Measurements from ENCODE around the gene EIF5B. TPM values are rescaled to one million over a fixed set of nuclear protein-coding genes. Genes with fewer than 3 reads are reported as not detected.
A peak's percentile ranks its signal among the peaks of the same experiment; 100 is the strongest.

The EIF5B gene
- total and polyA plus RNA-seq, 4 donors, result 21.5 to 57.1 (median 38.6) TPM

GRCh38 chr2:99388892-99389291 lies 51.7 kb downstream of the EIF5B start:
- H3K36me3 ChIP-seq (ENCODE audit: control insufficient read depth, insufficient read depth, low read length), result peaks cover 12% of the 10 kb centered on the region

DNA sequence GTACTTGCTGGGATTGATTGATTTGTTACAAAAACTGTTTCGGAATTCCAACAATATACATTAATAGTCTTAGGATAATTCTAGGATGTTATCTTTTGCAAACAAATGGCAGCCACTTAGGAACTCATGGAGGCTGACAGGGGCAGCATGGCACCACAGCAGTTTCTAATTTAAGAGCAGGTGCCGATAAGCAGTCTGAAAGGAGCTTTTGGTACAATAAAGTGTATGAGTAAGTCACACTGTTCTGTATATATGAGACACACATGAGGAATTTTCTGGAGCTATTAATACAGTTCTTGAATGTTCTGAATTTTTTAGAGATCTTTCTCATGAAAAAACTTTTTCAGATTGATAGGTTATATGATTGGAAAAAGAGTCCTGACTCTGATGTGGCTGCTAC lies 52.2 kb downstream of the EIF5B start:
- Histone ChIP-seq H3K4me3 (ENCODE audit: low read depth, low read length) (no peak overlapping the region), H3K27ac (ENCODE audit: low read depth, low read length) (no peak overlapping the region), H3K9me3 (ENCODE audit: control insufficient read depth, insufficient read depth, low read length) (no peaks in the 10 kb centered on the region), H3K27me3 (ENCODE audit: control insufficient read depth, insufficient read depth, low read length) (no peaks in the 10 kb centered on the region), H3K4me1 (ENCODE audit: control insufficient read depth, insufficient read depth, low read length) (no peaks in the 10 kb centered on the region), H3K36me3 (ENCODE audit: control insufficient read depth, insufficient read depth, low read length) (peaks cover 9% of the 10 kb centered on the region)
- no CpG with 5 or more reads among the region's 2 CpGs for WGBS (ENCODE audit: insufficient coverage)
- no peak for DNase-seq (ENCODE audit: low read depth in 4 of 6, low spot score in 6 of 6)

More at GRCh38 chr2:99388892-99389291, 51.7 kb downstream of the EIF5B start:
- no CpG with 5 or more reads among the region's 2 CpGs for WGBS (ENCODE audit: insufficient coverage)
- Histone ChIP-seq H3K27me3 (ENCODE audit: control insufficient read depth, insufficient read depth, low read length) (no peaks in the 10 kb centered on the region), H3K4me1 (ENCODE audit: control insufficient read depth, insufficient read depth, low read length) (no peaks in the 10 kb centered on the region), H3K27ac (ENCODE audit: low read depth, low read length) (no peak overlapping the region), H3K9me3 (ENCODE audit: control insufficient read depth, insufficient read depth, low read length) (no peaks in the 10 kb centered on the region), H3K4me3 (ENCODE audit: low read depth, low read length) (no peak overlapping the region)
- DNase-seq (ENCODE audit: low read depth in 4 of 6, low spot score in 6 of 6), result no peak

GRCh38 chr2:99389946-99390345 lies 52.8 kb downstream of the EIF5B start:
- Histone ChIP-seq H3K27ac (ENCODE audit: low read depth, low read length) (no peak overlapping the region), H3K27me3 (ENCODE audit: control insufficient read depth, insufficient read depth, low read length) (no peaks in the 10 kb centered on the region), H3K36me3 (ENCODE audit: control insufficient read depth, insufficient read depth, low read length) (peaks cover 11% of the 10 kb centered on the region), H3K4me3 (ENCODE audit: low read depth, low read length) (no peak overlapping the region), H3K9me3 (ENCODE audit: control insufficient read depth, insufficient read depth, low read length) (no peaks in the 10 kb centered on the region), H3K4me1 (ENCODE audit: control insufficient read depth, insufficient read depth, low read length) (no peaks in the 10 kb centered on the region)
- DNase-seq (ENCODE audit: low read depth in 4 of 6, low spot score in 6 of 6), result no peak
- no CpG with 5 or more reads among the region's 3 CpGs for WGBS (ENCODE audit: insufficient coverage)

DNA sequence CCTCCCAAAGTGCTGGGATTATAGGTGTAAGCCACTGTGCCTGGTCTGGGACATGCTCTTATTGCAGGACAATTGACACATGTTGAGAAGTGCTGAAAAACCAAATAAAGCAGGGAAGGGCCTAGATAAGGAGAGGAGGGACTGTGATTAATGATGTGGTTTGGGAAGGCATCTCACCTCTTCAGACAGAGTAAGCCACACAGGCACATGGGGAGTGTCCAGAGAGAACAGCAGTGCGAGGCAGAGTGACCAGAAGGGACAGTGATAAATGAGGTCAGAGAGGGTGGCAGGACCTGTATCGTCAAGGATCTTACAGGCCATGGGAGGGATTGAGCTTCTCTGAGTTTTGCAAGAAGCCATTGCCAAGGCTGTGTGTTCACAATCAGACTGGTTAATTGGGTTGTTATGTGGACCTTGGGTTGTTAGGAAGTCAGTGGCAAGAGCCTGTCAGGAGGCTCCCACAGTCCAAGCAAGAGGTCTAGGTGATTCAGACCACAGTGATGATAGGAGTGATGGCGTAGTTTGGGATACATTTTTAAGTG lies 58.5 kb downstream of the EIF5B start:
- H3K36me3 ChIP-seq (ENCODE audit: control insufficient read depth, insufficient read depth, low read length), result peaks cover 29% of the 10 kb centered on the region
- H3K27ac ChIP-seq (ENCODE audit: low read depth, low read length), result no peak overlapping the region
- 76% methylated on average over 2 of the region's 3 CpGs for WGBS (ENCODE audit: insufficient coverage)

GRCh38 chr2:99397266-99397920 lies 60.2 kb downstream of the EIF5B start:
- DNase-seq (ENCODE audit: low read depth in 4 of 6, low spot score in 6 of 6), result peak in 1 of 6 donors; percentile 8
- no peak overlapping the region for H3K4me3 ChIP-seq (ENCODE audit: low read depth, low read length)
- H3K27me3 ChIP-seq (ENCODE audit: control insufficient read depth, insufficient read depth, low read length), result no peaks in the 10 kb centered on the region
- peaks cover 37% of the 10 kb centered on the region for H3K36me3 ChIP-seq (ENCODE audit: control insufficient read depth, insufficient read depth, low read length)
- WGBS (ENCODE audit: insufficient coverage), result 25% methylated on average over 1 of the region's 3 CpGs
- no peak overlapping the region for H3K27ac ChIP-seq (ENCODE audit: low read depth, low read length)
- no peaks in the 10 kb centered on the region for H3K9me3 ChIP-seq (ENCODE audit: control insufficient read depth, insufficient read depth, low read length)
- H3K4me1 ChIP-seq (ENCODE audit: control insufficient read depth, insufficient read depth, low read length), result no peaks in the 10 kb centered on the region

More for the DNA sequence above, 58.5 kb downstream of the EIF5B start:
- no peak for DNase-seq (ENCODE audit: low read depth in 4 of 6, low spot score in 6 of 6)
- Histone ChIP-seq H3K4me3 (ENCODE audit: low read depth, low read length) (no peak overlapping the region), H3K4me1 (ENCODE audit: control insufficient read depth, insufficient read depth, low read length) (no peaks in the 10 kb centered on the region), H3K27me3 (ENCODE audit: control insufficient read depth, insufficient read depth, low read length) (no peaks in the 10 kb centered on the region), H3K9me3 (ENCODE audit: control insufficient read depth, insufficient read depth, low read length) (no peaks in the 10 kb centered on the region)

- DNase-seq (ENCODE audit: low read depth in 4 of 6, low spot score in 6 of 6), result no peak
- H3K4me1 ChIP-seq (ENCODE audit: control insufficient read depth, insufficient read depth, low read length), result no peaks in the 10 kb centered on the region
- 80% methylated on average over 1 of the region's 5 CpGs for WGBS (ENCODE audit: insufficient coverage)
- no peaks in the 10 kb centered on the region for H3K9me3 ChIP-seq (ENCODE audit: control insufficient read depth, insufficient read depth, low read length)
- H3K36me3 ChIP-seq (ENCODE audit: control insufficient read depth, insufficient read depth, low read length), result peaks cover 41% of the 10 kb centered on the region
- H3K27me3 ChIP-seq (ENCODE audit: control insufficient read depth, insufficient read depth, low read length), result no peaks in the 10 kb centered on the region
- no peak overlapping the region for H3K27ac ChIP-seq (ENCODE audit: low read depth, low read length)
- H3K4me3 ChIP-seq (ENCODE audit: low read depth, low read length), result no peak overlapping the region
Measured at GRCh38 chr2:99398303-99398702, 61.1 kb downstream of the EIF5B start.

DNA sequence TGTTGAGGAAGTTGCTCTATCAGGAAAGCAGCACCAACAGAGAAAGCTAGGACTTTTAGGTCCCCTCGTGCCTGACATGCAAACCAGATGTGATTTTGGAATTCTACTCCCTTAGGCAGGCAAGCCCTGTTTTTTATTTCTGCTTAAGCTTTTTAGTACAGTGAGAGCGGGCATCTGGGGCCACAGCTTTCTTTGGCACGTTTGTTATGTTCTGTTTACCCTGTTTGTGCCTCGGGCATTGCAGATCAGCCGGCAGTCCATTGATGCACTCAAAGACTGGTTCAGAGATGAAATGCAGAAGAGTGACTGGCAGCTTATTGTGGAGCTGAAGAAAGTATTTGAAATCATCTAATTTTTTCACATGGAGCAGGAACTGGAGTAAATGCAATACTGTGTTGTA lies 61.9 kb downstream of the EIF5B start:
- Histone ChIP-seq H3K4me3 (ENCODE audit: low read depth, low read length) (no peak overlapping the region), H3K27ac (ENCODE audit: low read depth, low read length) (no peak overlapping the region), H3K4me1 (ENCODE audit: control insufficient read depth, insufficient read depth, low read length) (no peaks in the 10 kb centered on the region), H3K36me3 (ENCODE audit: control insufficient read depth, insufficient read depth, low read length) (peaks cover 46% of the 10 kb centered on the region), H3K9me3 (ENCODE audit: control insufficient read depth, insufficient read depth, low read length) (no peaks in the 10 kb centered on the region), H3K27me3 (ENCODE audit: control insufficient read depth, insufficient read depth, low read length) (no peaks in the 10 kb centered on the region)
- DNase-seq (ENCODE audit: low read depth in 4 of 6, low spot score in 6 of 6), result no peak
- WGBS (ENCODE audit: insufficient coverage), result 71% methylated on average over 5 of the region's 5 CpGs

DNA sequence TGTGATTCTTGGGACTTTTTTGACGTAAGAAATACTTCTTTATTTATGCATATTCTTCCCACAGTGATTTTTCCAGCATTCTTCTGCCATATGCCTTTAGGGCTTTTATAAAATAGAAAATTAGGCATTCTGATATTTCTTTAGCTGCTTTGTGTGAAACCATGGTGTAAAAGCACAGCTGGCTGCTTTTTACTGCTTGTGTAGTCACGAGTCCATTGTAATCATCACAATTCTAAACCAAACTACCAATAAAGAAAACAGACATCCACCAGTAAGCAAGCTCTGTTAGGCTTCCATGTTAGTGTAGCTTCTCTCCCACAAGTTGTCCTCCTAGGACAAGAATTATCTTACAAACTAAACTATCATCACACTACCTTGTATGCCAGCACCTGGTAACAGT lies 62.6 kb downstream of the EIF5B start:
- Histone ChIP-seq H3K27ac (ENCODE audit: low read depth, low read length) (no peak overlapping the region), H3K27me3 (ENCODE audit: control insufficient read depth, insufficient read depth, low read length) (no peaks in the 10 kb centered on the region), H3K4me1 (ENCODE audit: control insufficient read depth, insufficient read depth, low read length) (no peaks in the 10 kb centered on the region), H3K36me3 (ENCODE audit: control insufficient read depth, insufficient read depth, low read length) (peaks cover 49% of the 10 kb centered on the region), H3K4me3 (ENCODE audit: low read depth, low read length) (no peak overlapping the region), H3K9me3 (ENCODE audit: control insufficient read depth, insufficient read depth, low read length) (no peaks in the 10 kb centered on the region)
- DNase-seq (ENCODE audit: low read depth in 4 of 6, low spot score in 6 of 6), result no peak
- no CpG with 5 or more reads among the region's 2 CpGs for WGBS (ENCODE audit: insufficient coverage)

DNA sequence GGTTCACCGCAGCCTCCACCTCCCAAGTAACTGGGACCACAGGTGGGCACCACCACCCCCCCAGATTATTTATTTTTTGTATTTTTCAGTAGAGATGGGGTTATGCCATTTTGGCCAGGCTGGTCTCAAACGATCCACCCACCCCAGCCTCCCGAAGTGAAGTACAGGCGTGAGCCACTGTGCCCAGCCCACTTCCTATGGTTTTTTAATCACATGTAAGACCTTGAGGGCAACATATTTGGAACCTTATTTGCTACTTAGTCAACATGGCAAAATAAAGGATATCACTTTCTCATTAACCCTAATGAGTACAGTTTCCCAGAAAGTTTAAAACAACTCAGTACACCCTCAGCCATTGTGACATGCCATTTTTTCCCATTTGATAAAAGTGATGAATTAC lies 64.7 kb downstream of the EIF5B start:
- Histone ChIP-seq H3K27me3 (ENCODE audit: control insufficient read depth, insufficient read depth, low read length) (no peaks in the 10 kb centered on the region), H3K36me3 (ENCODE audit: control insufficient read depth, insufficient read depth, low read length) (peaks cover 34% of the 10 kb centered on the region), H3K9me3 (ENCODE audit: control insufficient read depth, insufficient read depth, low read length) (no peaks in the 10 kb centered on the region), H3K4me3 (ENCODE audit: low read depth, low read length) (no peak overlapping the region), H3K27ac (ENCODE audit: low read depth, low read length) (no peak overlapping the region), H3K4me1 (ENCODE audit: control insufficient read depth, insufficient read depth, low read length) (no peaks in the 10 kb centered on the region)
- 96% methylated on average over 3 of the region's 4 CpGs for WGBS (ENCODE audit: insufficient coverage)
- no peak for DNase-seq (ENCODE audit: low read depth in 4 of 6, low spot score in 6 of 6)

DNA sequence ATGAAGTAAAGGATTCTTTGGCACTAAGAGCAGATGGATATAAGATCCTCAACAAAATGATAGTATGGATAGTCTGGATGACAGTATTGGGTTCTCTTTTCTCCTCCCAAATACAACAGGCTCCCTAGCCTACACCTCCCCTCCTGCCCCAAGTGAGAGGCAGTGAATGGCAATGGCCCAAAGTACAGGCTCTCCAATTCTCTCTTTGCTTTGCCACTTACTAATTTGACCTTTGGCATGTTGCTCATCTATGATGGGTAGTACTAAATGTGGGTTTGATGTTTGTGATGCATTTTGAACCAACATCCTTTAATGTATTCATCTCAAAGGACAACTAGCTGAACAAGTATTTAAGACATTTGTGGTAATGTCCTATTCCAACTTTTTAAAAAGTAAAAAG lies 65.9 kb downstream of the EIF5B start:
- H3K4me1 ChIP-seq (ENCODE audit: control insufficient read depth, insufficient read depth, low read length), result no peaks in the 10 kb centered on the region
- H3K9me3 ChIP-seq (ENCODE audit: control insufficient read depth, insufficient read depth, low read length), result no peaks in the 10 kb centered on the region
- H3K4me3 ChIP-seq (ENCODE audit: low read depth, low read length), result no peak overlapping the region
- peaks cover 31% of the 10 kb centered on the region for H3K36me3 ChIP-seq (ENCODE audit: control insufficient read depth, insufficient read depth, low read length)
- DNase-seq (ENCODE audit: low read depth in 4 of 6, low spot score in 6 of 6), result no peak
- no peaks in the 10 kb centered on the region for H3K27me3 ChIP-seq (ENCODE audit: control insufficient read depth, insufficient read depth, low read length)
- H3K27ac ChIP-seq (ENCODE audit: low read depth, low read length), result no peak overlapping the region

All from spinal cord (tissue), 10 donors.